Body of pancreas (tissue), 4 donors: ENCODE measurements around the gene TRIM10. TPM values are rescaled to one million over a fixed set of nuclear protein-coding genes. Genes with fewer than 3 reads are reported as not detected.

Experiments used
- ATAC-seq: fragments of 150-250 bp; one replicate; pipeline ENCODE4 v1.9.1; 2016
- DNase-seq, 4 donors: peaks; one replicate each; pipeline ENCODE4 v3.0.0-alpha.2; 2019
- H3K27ac ChIP-seq, 4 donors: fragments of 200-600 bp; sonication (generic); 1 replicate in 3 of 4; 2 replicates in 1 of 4; pipeline versions ENCODE4 v1.5.1 to v1.6.1; 2016 to 2019; ENCODE audit warnings: mild to moderate bottlenecking in 1 of 4, mixed read lengths in 1 of 4, moderate library complexity in 1 of 4
- H3K27me3 ChIP-seq, 2 donors: fragments of 200-600 bp; sonication (generic); one replicate each; pipeline ENCODE4 v1.6.0; 2016; ENCODE audit warnings: mild to moderate bottlenecking in 1 of 2
- H3K36me3 ChIP-seq, 2 donors: fragments of 200-600 bp; sonication (generic); replicated peaks in 1 of 2; 2 replicates each; pipeline ENCODE4 v1.5.1; 2016; ENCODE audit warnings: low read depth in 2 of 2; ENCODE audit not compliant: insufficient read depth in 1 of 2
- H3K4me1 ChIP-seq: fragments of 200-600 bp; sonication (generic); one replicate; pipeline ENCODE4 v1.6.0; 2016
- H3K4me3 ChIP-seq, 2 donors: fragments of 200-600 bp; sonication (generic); 1 replicate in 1 of 2; 2 replicates in 1 of 2; pipeline ENCODE4 v1.5.1; 2016 to 2019
- H3K9me3 ChIP-seq, 3 donors: fragments of 200-600 bp; sonication (generic); 1 replicate in 2 of 3; 2 replicates in 1 of 3; pipeline ENCODE4 v1.5.1; 2016
- CTCF ChIP-seq, 7 experiments: fragments of 450-650 bp in 4 of 7; fragments of 200-600 bp in 3 of 7; sonication (generic) in 3 of 7; IDR thresholded peaks; one replicate each; pipeline ENCODE4 v1.5.1; 2016 to 2019; ENCODE audit warnings: antibody characterized with exemption in 7 of 7
- POLR2A ChIP-seq, 3 donors: fragments of 450-650 bp; IDR thresholded peaks; one replicate each; pipeline ENCODE4 v1.6.1; 2016; ENCODE audit warnings: antibody characterized with exemption in 3 of 3, mild to moderate bottlenecking in 2 of 3
- WGBS, 2 donors: methylation state at CpG; one replicate each; pipeline ENCODE4 v1.1.5; 2017; 5-methylcytosine and 5-hydroxymethylcytosine counted together
- intact Hi-C: fragments of 100-400 bp; cut with DNase I; formaldehyde crosslinking; loops from one replicate; pipeline ENCODE4 v1.15.1; 2023
- total RNA-seq, 2 donors: library from RNA; depleted of rRNA; stranded (reverse); fragments of >200 nt; gene quantifications; one replicate each; pipeline ENCODE4 v1.1.0, GENCODE V29; 2016

TRIM10 gene
- total RNA-seq, 2 donors from 2014 or later = not detected

GRCh38 chr6:30157999-30158398 lies 3.0 kb downstream of the TRIM10 start:
- intact Hi-C loops = no loop called here
- TF ChIP-seq POLR2A (IDR thresholded peaks at IDR 0.05) (no peak), CTCF (IDR thresholded peaks at IDR 0.05) (no peak)
- ATAC-seq (no peak), DNase-seq (no peak)
- no peak overlapping the region for H3K4me3 ChIP-seq
- no peaks in the 10 kb centered on the region for H3K36me3 ChIP-seq
- peaks cover 12% of the 10 kb centered on the region for H3K4me1 ChIP-seq
- no peaks in the 10 kb centered on the region for H3K27me3 ChIP-seq
- H3K27ac ChIP-seq = no peak overlapping the region
- H3K9me3 ChIP-seq = no peaks in the 10 kb centered on the region
- 73 to 75% methylated on average over 2 of the region's 2 CpGs for WGBS, 2 donors

DNA sequence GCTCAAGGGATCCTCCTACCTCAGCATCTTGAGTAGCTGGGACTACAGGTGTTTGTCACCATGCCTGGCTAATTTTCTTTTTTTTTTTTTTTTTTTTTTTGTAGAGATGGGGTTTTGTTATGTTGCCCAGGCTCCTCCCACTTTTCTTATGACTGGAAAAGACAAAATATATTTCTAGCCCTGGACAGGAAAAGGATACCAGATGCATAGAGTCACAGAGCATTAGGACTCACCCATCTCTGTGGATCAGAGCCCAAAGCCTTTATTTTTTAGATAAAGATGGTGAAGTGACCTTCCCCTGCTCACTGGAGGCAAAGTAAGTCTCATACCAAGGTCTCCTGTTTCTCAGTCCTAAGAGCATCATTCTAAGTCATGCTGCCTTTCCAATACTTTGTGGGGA lies 3.4 kb downstream of the TRIM10 start:
- H3K9me3 ChIP-seq = no peaks in the 10 kb centered on the region
- H3K4me1 ChIP-seq = peaks cover 12% of the 10 kb centered on the region
- H3K4me3 ChIP-seq = no peak overlapping the region
- ATAC-seq (no peak), DNase-seq (no peak)
- H3K27me3 ChIP-seq = no peaks in the 10 kb centered on the region
- intact Hi-C loops = no loop called here
- H3K36me3 ChIP-seq = no peaks in the 10 kb centered on the region
- TF ChIP-seq POLR2A (IDR thresholded peaks at IDR 0.05) (no peak), CTCF (IDR thresholded peaks at IDR 0.05) (no peak)
- no peak overlapping the region for H3K27ac ChIP-seq

- 79 to 84% methylated on average over 9 of the region's 9 CpGs for WGBS, 2 donors
- TF ChIP-seq POLR2A (IDR thresholded peaks at IDR 0.05) = no peak
- TF ChIP-seq CTCF (IDR thresholded peaks at IDR 0.05) = no peak
- Histone ChIP-seq H3K27ac (peak overlapping the region in 1 of 4 donors; percentile 51), H3K36me3 (no peaks in the 10 kb centered on the region), H3K4me1 (peaks cover 12% of the 10 kb centered on the region), H3K27me3 (no peaks in the 10 kb centered on the region), H3K4me3 (no peak overlapping the region), H3K9me3 (no peaks in the 10 kb centered on the region)
- DNase-seq (no peak), ATAC-seq (no peak)
- intact Hi-C loops = no loop called here
These were observed 4.2 kb downstream of the TRIM10 start for GRCh38 chr6:30156774-30157173.

DNA sequence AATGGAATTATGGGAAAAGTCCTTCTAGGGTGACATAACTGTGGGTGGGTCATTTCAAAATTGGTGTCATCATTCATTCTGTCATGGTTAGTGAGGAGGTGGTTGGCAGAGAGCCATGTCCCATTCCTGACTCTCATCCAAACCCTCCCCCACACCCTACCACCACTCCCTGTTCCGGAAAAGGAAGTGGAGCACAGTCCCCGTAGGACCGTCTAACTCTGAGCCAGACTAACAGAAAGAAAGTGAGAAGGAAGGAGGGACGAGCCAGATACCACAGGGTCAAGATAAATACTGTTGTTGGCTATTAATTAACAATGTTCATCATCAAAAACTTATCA lies 4.8 kb downstream of the TRIM10 start:
- no peaks in the 10 kb centered on the region for H3K27me3 ChIP-seq
- 18 to 29% methylated on average over 4 of the region's 4 CpGs for WGBS, 2 donors
- H3K4me3 ChIP-seq = no peak overlapping the region
- no peaks in the 10 kb centered on the region for H3K9me3 ChIP-seq
- H3K36me3 ChIP-seq = no peaks in the 10 kb centered on the region
- H3K4me1 ChIP-seq = peaks cover 12% of the 10 kb centered on the region
- DNase-seq (peak; percentile 53 to 72 (median 62)), ATAC-seq (peak; percentile 85)
- H3K27ac ChIP-seq = peak overlapping the region in 2 of 4 donors; percentile 6 to 51
- intact Hi-C loops = no loop called here
- no peak for TF ChIP-seq POLR2A (IDR thresholded peaks at IDR 0.05)
- TF ChIP-seq CTCF (IDR thresholded peaks at IDR 0.05) = no peak

DNA sequence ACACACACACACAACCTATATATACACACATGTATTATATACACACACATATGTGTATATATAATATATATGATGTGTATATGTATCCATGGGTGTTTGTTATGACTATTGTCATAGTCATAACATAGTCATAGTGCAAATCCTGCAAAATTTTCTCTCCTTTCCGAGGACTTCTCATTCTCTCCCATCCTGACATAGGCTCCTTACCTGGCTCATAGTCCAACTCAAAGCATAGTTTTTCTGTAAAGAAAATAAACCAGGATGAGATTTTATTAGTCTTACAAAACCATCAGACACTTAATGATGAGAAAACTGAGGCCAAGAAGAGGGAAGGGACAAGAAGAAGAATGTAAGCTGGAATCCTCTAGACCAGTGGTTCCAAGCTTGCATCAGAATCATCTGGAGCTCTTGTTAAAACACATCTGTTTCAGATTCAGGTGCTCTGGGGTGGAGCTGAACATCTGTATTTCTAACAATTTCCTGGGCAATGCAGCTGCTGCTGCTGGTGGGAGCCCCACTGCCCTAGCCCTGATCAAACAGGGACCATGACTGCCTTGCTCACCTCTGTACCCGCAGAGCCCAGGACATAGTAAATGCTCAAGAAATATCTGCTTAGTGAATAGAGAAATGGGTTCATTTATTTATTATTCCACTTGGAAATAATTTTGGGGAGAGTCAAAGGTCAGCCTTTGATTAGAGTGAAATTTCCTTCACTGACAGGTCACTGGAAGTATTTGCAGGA lies 5.3 kb downstream of the TRIM10 start:
- DNase-seq = no peak
- 76 to 91% methylated on average over 2 of the region's 2 CpGs for WGBS, 2 donors
- ATAC-seq = no peak
- intact Hi-C loops = no loop called here
- Histone ChIP-seq H3K4me3 (no peak overlapping the region), H3K27me3 (no peaks in the 10 kb centered on the region), H3K27ac (peak overlapping the region in 2 of 4 donors; percentile 6 to 46), H3K9me3 (no peaks in the 10 kb centered on the region), H3K36me3 (no peaks in the 10 kb centered on the region), H3K4me1 (peaks cover 12% of the 10 kb centered on the region)
- TF ChIP-seq CTCF (IDR thresholded peaks at IDR 0.05) = no peak
- TF ChIP-seq POLR2A (IDR thresholded peaks at IDR 0.05) = no peak
